ENCODE results near the gene PRICKLE2. TPM values are rescaled to one million over a fixed set of nuclear protein-coding genes. Genes with fewer than 3 reads are reported as not detected.

The PRICKLE2 gene
- total and polyA plus RNA-seq, 2 experiments from 2014 or later, result 8.5 to 30.3 TPM

DNA sequence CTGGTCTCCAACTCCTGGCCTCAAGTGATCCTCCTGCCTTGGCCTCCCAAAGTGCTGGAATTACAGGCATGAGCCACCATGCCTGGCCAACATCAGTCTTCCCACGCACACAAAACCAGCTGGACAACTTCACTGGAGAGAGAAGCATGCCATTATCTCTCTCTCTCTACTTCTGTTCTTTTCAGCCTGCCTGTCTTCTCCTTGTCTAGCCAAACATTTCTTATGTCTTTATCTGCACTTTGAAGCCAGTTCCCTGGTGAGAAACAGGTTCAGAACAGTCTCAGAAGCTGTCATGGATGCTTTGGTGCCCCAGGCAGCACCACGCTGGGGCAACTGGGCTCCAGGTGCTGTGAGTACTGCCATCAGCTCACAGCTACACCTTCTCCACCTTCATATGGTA lies 79.8 kb downstream of the PRICKLE2 start:
- H2AFZ ChIP-seq, result no peak overlapping the region
- H3K36me3 ChIP-seq (replicated peaks; ENCODE audit: insufficient read depth, low read depth), result no peaks in the 10 kb centered on the region
- H3K27ac ChIP-seq, result no peak overlapping the region
- H3K9me3 ChIP-seq (ENCODE audit: low read depth), result no peaks in the 10 kb centered on the region
- no peak overlapping the region for H3K4me3 ChIP-seq
- H3K27me3 ChIP-seq, result no peaks in the 10 kb centered on the region
- H3K4me2 ChIP-seq, result no peak overlapping the region
- H4K20me1 ChIP-seq (ENCODE audit: insufficient read depth, poor library complexity, severe bottlenecking), result no peaks in the 10 kb centered on the region
- H3K9me2 ChIP-seq (replicated peaks; ENCODE audit: insufficient read depth), result no peaks in the 10 kb centered on the region
- 68% methylated on average over 2 of the region's 2 CpGs for WGBS (ENCODE audit: low lambda C conversion rate, missing lambda C conversion rate)
- peaks cover 10% of the 10 kb centered on the region for H3K79me2 ChIP-seq
- DNase-seq (ENCODE audit: low spot score), result no peak
- TF ChIP-seq, protein P1, sequence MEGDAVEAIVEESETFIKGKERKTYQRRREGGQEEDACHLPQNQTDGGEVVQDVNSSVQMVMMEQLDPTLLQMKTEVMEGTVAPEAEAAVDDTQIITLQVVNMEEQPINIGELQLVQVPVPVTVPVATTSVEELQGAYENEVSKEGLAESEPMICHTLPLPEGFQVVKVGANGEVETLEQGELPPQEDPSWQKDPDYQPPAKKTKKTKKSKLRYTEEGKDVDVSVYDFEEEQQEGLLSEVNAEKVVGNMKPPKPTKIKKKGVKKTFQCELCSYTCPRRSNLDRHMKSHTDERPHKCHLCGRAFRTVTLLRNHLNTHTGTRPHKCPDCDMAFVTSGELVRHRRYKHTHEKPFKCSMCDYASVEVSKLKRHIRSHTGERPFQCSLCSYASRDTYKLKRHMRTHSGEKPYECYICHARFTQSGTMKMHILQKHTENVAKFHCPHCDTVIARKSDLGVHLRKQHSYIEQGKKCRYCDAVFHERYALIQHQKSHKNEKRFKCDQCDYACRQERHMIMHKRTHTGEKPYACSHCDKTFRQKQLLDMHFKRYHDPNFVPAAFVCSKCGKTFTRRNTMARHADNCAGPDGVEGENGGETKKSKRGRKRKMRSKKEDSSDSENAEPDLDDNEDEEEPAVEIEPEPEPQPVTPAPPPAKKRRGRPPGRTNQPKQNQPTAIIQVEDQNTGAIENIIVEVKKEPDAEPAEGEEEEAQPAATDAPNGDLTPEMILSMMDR (IDR thresholded peaks at IDR 0.05; ENCODE audit: poor library complexity), result no peak
- TF ChIP-seq EZH2 (IDR thresholded peaks at IDR 0.05; ENCODE audit: borderline replicate concordance) (no peak), EZH2phosphoT487 (IDR thresholded peaks at IDR 0.05; ENCODE audit: low read depth, severe bottlenecking, unreplicated experiment) (no peak)
- peaks cover 18% of the 10 kb centered on the region for H3K4me1 ChIP-seq (ENCODE audit: insufficient read depth)

DNA sequence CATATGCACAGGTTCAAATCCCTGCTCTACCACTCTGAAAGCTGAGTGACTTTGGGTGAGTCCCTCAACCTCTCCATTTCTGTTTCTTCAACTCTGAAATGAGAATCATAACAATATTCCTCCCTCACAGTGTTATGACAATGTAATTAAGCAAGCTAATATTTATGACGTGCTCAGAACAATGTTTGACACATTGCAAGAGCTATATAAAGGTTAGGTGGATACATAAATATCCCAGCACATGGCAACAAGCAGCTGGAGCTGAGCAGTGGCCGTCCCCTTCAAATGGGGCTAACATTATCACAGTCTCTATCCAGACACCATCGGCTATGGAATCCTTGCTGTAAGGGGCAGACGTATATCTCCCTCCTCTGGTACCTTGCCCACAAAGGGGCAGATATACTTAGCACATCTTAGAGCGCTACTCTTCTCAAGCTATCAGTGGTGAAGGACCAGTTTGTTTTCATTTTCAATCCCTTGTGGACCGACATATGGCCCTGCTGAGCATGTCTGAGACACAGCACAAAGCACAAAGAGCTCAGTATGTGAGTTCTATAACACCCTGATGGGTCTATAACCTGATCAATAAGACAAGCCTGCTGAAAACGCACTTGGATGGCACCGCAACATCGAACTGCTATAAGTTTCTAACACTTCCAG lies 80.9 kb downstream of the PRICKLE2 start:
- Histone ChIP-seq H3K79me2 (peaks cover 10% of the 10 kb centered on the region), H3K27me3 (no peaks in the 10 kb centered on the region), H2AFZ (no peak overlapping the region), H4K20me1 (ENCODE audit: insufficient read depth, poor library complexity, severe bottlenecking) (no peaks in the 10 kb centered on the region), H3K36me3 (replicated peaks; ENCODE audit: insufficient read depth, low read depth) (no peaks in the 10 kb centered on the region), H3K4me2 (no peak overlapping the region), H3K4me3 (no peak overlapping the region), H3K4me1 (ENCODE audit: insufficient read depth) (peaks cover 7% of the 10 kb centered on the region), H3K9me2 (replicated peaks; ENCODE audit: insufficient read depth) (no peaks in the 10 kb centered on the region), H3K27ac (no peak overlapping the region), H3K9me3 (ENCODE audit: low read depth) (no peaks in the 10 kb centered on the region)
- TF ChIP-seq, protein P1 (IDR thresholded peaks at IDR 0.05; ENCODE audit: poor library complexity), result no peak
- TF ChIP-seq EZH2 (IDR thresholded peaks at IDR 0.05; ENCODE audit: borderline replicate concordance), result no peak
- no peak for TF ChIP-seq EZH2phosphoT487 (IDR thresholded peaks at IDR 0.05; ENCODE audit: low read depth, severe bottlenecking, unreplicated experiment)
- 95% methylated on average over 9 of the region's 9 CpGs for WGBS (ENCODE audit: low lambda C conversion rate, missing lambda C conversion rate)
- no peak for DNase-seq (ENCODE audit: low spot score)

DNA sequence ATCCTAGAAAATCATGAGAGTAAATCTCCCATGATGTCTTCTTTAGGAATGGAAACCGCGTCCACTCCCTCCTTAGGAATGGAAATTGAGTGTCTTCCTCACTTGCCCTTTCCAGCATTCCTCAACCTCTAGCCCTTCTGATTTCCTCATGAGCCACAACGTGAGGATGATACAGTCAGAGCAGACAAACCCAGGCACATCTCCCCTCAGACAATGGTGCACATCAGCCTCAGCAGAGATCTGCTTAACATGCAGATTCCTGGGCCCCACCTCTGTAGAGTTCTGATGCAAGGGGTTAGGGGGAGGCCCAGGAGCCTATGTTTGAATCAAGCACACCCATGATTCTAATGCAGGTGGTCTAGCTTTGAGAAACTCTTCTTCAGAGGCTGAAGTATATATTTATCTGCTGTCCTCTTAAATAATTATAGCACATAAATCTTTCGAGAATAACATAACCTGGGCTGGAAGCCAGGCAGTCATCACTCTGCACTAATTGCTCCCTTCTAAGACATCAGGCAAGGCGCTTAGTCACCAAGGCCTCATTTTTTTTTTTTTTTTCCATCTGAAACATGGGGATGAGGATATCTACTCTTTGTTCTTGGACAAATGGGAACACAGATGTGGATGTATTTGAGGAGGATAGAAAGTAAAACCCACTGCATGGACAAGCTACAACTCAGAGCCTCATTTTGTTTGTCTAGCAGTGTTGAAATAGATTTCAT lies 81.7 kb downstream of the PRICKLE2 start:
- H3K4me2 ChIP-seq, result no peak overlapping the region
- H3K4me1 ChIP-seq (ENCODE audit: insufficient read depth), result no peaks in the 10 kb centered on the region
- H3K9me3 ChIP-seq (ENCODE audit: low read depth), result no peaks in the 10 kb centered on the region
- H3K27ac ChIP-seq, result no peak overlapping the region
- H2AFZ ChIP-seq, result no peak overlapping the region
- H3K79me2 ChIP-seq, result peaks cover 10% of the 10 kb centered on the region
- H3K4me3 ChIP-seq, result no peak overlapping the region
- TF ChIP-seq EZH2 (IDR thresholded peaks at IDR 0.05; ENCODE audit: borderline replicate concordance) (no peak), EZH2phosphoT487 (IDR thresholded peaks at IDR 0.05; ENCODE audit: low read depth, severe bottlenecking, unreplicated experiment) (no peak)
- TF ChIP-seq, protein P1 (IDR thresholded peaks at IDR 0.05; ENCODE audit: poor library complexity), result no peak
- H4K20me1 ChIP-seq (ENCODE audit: insufficient read depth, poor library complexity, severe bottlenecking), result no peaks in the 10 kb centered on the region
- no peak for DNase-seq (ENCODE audit: low spot score)
- H3K27me3 ChIP-seq, result no peaks in the 10 kb centered on the region
- no peaks in the 10 kb centered on the region for H3K9me2 ChIP-seq (replicated peaks; ENCODE audit: insufficient read depth)
- 83% methylated on average over 5 of the region's 5 CpGs for WGBS (ENCODE audit: low lambda C conversion rate, missing lambda C conversion rate)
- H3K36me3 ChIP-seq (replicated peaks; ENCODE audit: insufficient read depth, low read depth), result no peaks in the 10 kb centered on the region

Measured in hepatocyte (in vitro differentiated cells).